ENCODE results near the gene SSBP3. TPM values are rescaled to one million over a fixed set of nuclear protein-coding genes. Genes with fewer than 3 reads are reported as not detected.
A peak's percentile ranks its signal among the peaks of the same experiment; 100 is the strongest.

Gene SSBP3
- total RNA-seq, 4 donors from 2014 or later: 17.1 to 25.4 (median 21.5) TPM

DNA sequence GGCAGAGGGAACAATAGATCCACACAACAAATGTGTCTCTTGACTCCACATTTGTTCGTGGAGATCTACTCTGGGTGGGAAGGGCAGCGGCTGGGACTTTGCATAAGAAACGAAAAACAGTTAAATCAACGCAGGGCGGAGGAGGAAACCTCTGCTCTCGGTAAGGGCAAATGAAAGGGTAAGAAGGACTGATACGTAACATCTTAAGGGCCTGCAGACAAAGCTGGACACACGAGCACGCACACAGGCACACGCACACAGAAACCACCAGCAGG lies 148.9 kb downstream of the SSBP3 start:
- intact Hi-C loops (cut with DNase I): no loop called here
- peaks cover 0 to 14% (median 0%) of the 10 kb centered on the region in 3 donors for H3K4me1 ChIP-seq
- TF ChIP-seq POLR2A (IDR thresholded peaks at IDR 0.05): no peak
- no peak for TF ChIP-seq CTCF (IDR thresholded peaks at IDR 0.05)

GRCh38 chr1:54256522-54257345 lies 149.5 kb downstream of the SSBP3 start:
- no peaks in the 10 kb centered on the region for H3K9me3 ChIP-seq
- no peak for TF ChIP-seq CTCF (IDR thresholded peaks at IDR 0.05)
- peaks cover 0 to 14% (median 0%) of the 10 kb centered on the region in 3 donors for H3K4me1 ChIP-seq
- H3K4me3 ChIP-seq: no peak overlapping the region
- peaks cover 0 to 63% (median 1%) of the 10 kb centered on the region in 3 donors for H3K36me3 ChIP-seq
- no peak for DNase-seq
- no peak overlapping the region for H3K27ac ChIP-seq
- WGBS, 2 donors: 92 to 93% methylated on average over 11 to 13 of the region's 13 CpGs
- H3K27me3 ChIP-seq: no peaks in the 10 kb centered on the region
- intact Hi-C loops (cut with DNase I): no loop called here

More for the DNA sequence above, 148.9 kb downstream of the SSBP3 start:
- H3K36me3 ChIP-seq: peaks cover 0 to 60% (median 0%) of the 10 kb centered on the region in 3 donors
- H3K27ac ChIP-seq: no peak overlapping the region
- H3K9me3 ChIP-seq: no peaks in the 10 kb centered on the region
- no peaks in the 10 kb centered on the region for H3K27me3 ChIP-seq
- DNase-seq: no peak
- WGBS, 2 donors: 91 to 93% methylated on average over 9 to 10 of the region's 10 CpGs
- no peak overlapping the region for H3K4me3 ChIP-seq

- Histone ChIP-seq H3K9me3 (no peaks in the 10 kb centered on the region), H3K36me3 (peaks cover 7 to 67% (median 8%) of the 10 kb centered on the region in 3 donors), H3K4me1 (peaks cover 0 to 20% (median 0%) of the 10 kb centered on the region in 3 donors), H3K27me3 (no peaks in the 10 kb centered on the region), H3K27ac (no peak overlapping the region), H3K4me3 (no peak overlapping the region)
- TF ChIP-seq CTCF (IDR thresholded peaks at IDR 0.05): no peak
- TF ChIP-seq POLR2A (IDR thresholded peaks at IDR 0.05): no peak
- no peak for DNase-seq
- intact Hi-C loops (cut with DNase I): no loop called here
- 73 to 92% methylated on average over 4 to 7 of the region's 9 CpGs for WGBS, 2 donors
These were observed 151.0 kb downstream of the SSBP3 start for GRCh38 chr1:54255026-54255702.

- intact Hi-C loops (cut with DNase I): no loop called here
- Histone ChIP-seq H3K27ac (peak overlapping the region in 1 of 4 donors; percentile 12), H3K4me3 (no peak overlapping the region), H3K36me3 (peaks cover 7 to 71% (median 8%) of the 10 kb centered on the region in 3 donors), H3K27me3 (no peaks in the 10 kb centered on the region), H3K9me3 (no peaks in the 10 kb centered on the region), H3K4me1 (peaks cover 0 to 20% (median 0%) of the 10 kb centered on the region in 3 donors)
- DNase-seq: no peak
- 35 to 45% methylated on average over 3 to 10 of the region's 10 CpGs for WGBS, 2 donors
- TF ChIP-seq POLR2A (IDR thresholded peaks at IDR 0.05) (no peak), CTCF (IDR thresholded peaks at IDR 0.05) (no peak)
These were observed 152.1 kb downstream of the SSBP3 start for GRCh38 chr1:54254055-54254454.

- no peaks in the 10 kb centered on the region for H3K9me3 ChIP-seq
- WGBS, 2 donors: 55 to 71% methylated on average over 4 of the region's 5 CpGs
- no peak overlapping the region for H3K4me3 ChIP-seq
- no peak for DNase-seq
- peaks cover 8 to 77% (median 11%) of the 10 kb centered on the region in 3 donors for H3K36me3 ChIP-seq
- no peaks in the 10 kb centered on the region for H3K27me3 ChIP-seq
- H3K4me1 ChIP-seq: peaks cover 0 to 20% (median 0%) of the 10 kb centered on the region in 3 donors
- intact Hi-C loops (cut with DNase I): no loop called here
- H3K27ac ChIP-seq: no peak overlapping the region
- no peak for TF ChIP-seq CTCF (IDR thresholded peaks at IDR 0.05)
- no peak for TF ChIP-seq POLR2A (IDR thresholded peaks at IDR 0.05)
These were observed 152.7 kb downstream of the SSBP3 start for GRCh38 chr1:54253480-54253879.
